ENCODE data around the gene ARHGEF16.

Gene ARHGEF16

GRCh38 chr1:3503525-3503886 is 49.0 kb downstream of the ARHGEF16 start:
- TF ChIP-seq CTCF (IDR thresholded peaks at IDR 0.05): no peak
- no peaks in the 10 kb centered on the region for H3K36me3 Mint-ChIP-seq (ENCODE audit: low read depth)
- no peaks in the 10 kb centered on the region for H3K4me1 Mint-ChIP-seq
- H3K4me3 Mint-ChIP-seq: no peak overlapping the region
- H3K27ac Mint-ChIP-seq: no peak overlapping the region
- DNase-seq: no peak
- no peaks in the 10 kb centered on the region for H3K9me3 Mint-ChIP-seq
- H3K27me3 Mint-ChIP-seq (ENCODE audit: low read depth, poor library complexity): no peaks in the 10 kb centered on the region

- Mint-ChIP-seq H3K4me3 (no peak overlapping the region), H3K27me3 (ENCODE audit: low read depth, poor library complexity) (no peaks in the 10 kb centered on the region), H3K9me3 (no peaks in the 10 kb centered on the region), H3K4me1 (no peaks in the 10 kb centered on the region), H3K36me3 (ENCODE audit: low read depth) (no peaks in the 10 kb centered on the region), H3K27ac (no peak overlapping the region)
- DNase-seq: no peak
- TF ChIP-seq CTCF (IDR thresholded peaks at IDR 0.05): no peak
Observed at GRCh38 chr1:3504151-3504821, 49.8 kb downstream of the ARHGEF16 start.

GRCh38 chr1:3504822-3505153 is 50.3 kb downstream of the ARHGEF16 start:
- TF ChIP-seq CTCF (IDR thresholded peaks at IDR 0.05): no peak
- no peaks in the 10 kb centered on the region for H3K27me3 Mint-ChIP-seq (ENCODE audit: low read depth, poor library complexity)
- no peaks in the 10 kb centered on the region for H3K9me3 Mint-ChIP-seq
- H3K27ac Mint-ChIP-seq: no peak overlapping the region
- H3K36me3 Mint-ChIP-seq (ENCODE audit: low read depth): no peaks in the 10 kb centered on the region
- H3K4me3 Mint-ChIP-seq: no peak overlapping the region
- no peaks in the 10 kb centered on the region for H3K4me1 Mint-ChIP-seq
- DNase-seq: no peak

GRCh38 chr1:3505161-3505560 is 50.7 kb downstream of the ARHGEF16 start:
- H3K9me3 Mint-ChIP-seq: no peaks in the 10 kb centered on the region
- no peaks in the 10 kb centered on the region for H3K27me3 Mint-ChIP-seq (ENCODE audit: low read depth, poor library complexity)
- no peak overlapping the region for H3K4me3 Mint-ChIP-seq
- no peak for DNase-seq
- TF ChIP-seq CTCF (IDR thresholded peaks at IDR 0.05): no peak
- no peaks in the 10 kb centered on the region for H3K4me1 Mint-ChIP-seq
- no peak overlapping the region for H3K27ac Mint-ChIP-seq
- no peaks in the 10 kb centered on the region for H3K36me3 Mint-ChIP-seq (ENCODE audit: low read depth)

GRCh38 chr1:3506041-3506440 is 51.6 kb downstream of the ARHGEF16 start:
- Mint-ChIP-seq H3K4me1 (no peaks in the 10 kb centered on the region), H3K4me3 (no peak overlapping the region), H3K27me3 (ENCODE audit: low read depth, poor library complexity) (no peaks in the 10 kb centered on the region), H3K27ac (no peak overlapping the region), H3K9me3 (no peaks in the 10 kb centered on the region), H3K36me3 (ENCODE audit: low read depth) (no peaks in the 10 kb centered on the region)
- no peak for TF ChIP-seq CTCF (IDR thresholded peaks at IDR 0.05)
- no peak for DNase-seq

- Mint-ChIP-seq H3K27me3 (ENCODE audit: low read depth, poor library complexity) (no peaks in the 10 kb centered on the region), H3K4me3 (no peak overlapping the region), H3K36me3 (ENCODE audit: low read depth) (no peaks in the 10 kb centered on the region), H3K27ac (no peak overlapping the region), H3K4me1 (no peaks in the 10 kb centered on the region), H3K9me3 (no peaks in the 10 kb centered on the region)
- DNase-seq: no peak
- TF ChIP-seq CTCF (IDR thresholded peaks at IDR 0.05): no peak
Observed at GRCh38 chr1:3506943-3507342, 52.5 kb downstream of the ARHGEF16 start.

Measured in nephron progenitor cell (in vitro differentiated cells).